Stimulated activated CD4-positive, alpha-beta T cell treated with anti-CD3 and anti-CD28 coated beads, Interleukin-1b, Interleukin-23, amount 100 ng/mL, for 4 hours (primary cell): Measurements from ENCODE around the gene ARID3C.

Source experiments
- DNase-seq, 2 donors: peaks; one replicate each; pipeline ENCODE4 v3.0.0-alpha.2; 2020; ENCODE audit warnings: low read depth in 2 of 2

The ARID3C gene

GRCh38 chr9:34594177-34594576 is 34.7 kb downstream of the ARID3C start:
- DNase-seq: no peak

- no peak for DNase-seq
Observed at GRCh38 chr9:34592895-34593601, 35.8 kb downstream of the ARID3C start.

GRCh38 chr9:34591917-34592866 is 36.7 kb downstream of the ARID3C start:
- no peak for DNase-seq

GRCh38 chr9:34591248-34591916 is 37.5 kb downstream of the ARID3C start:
- DNase-seq: peak; percentile 77 to 83

- no peak for DNase-seq
Observed at GRCh38 chr9:34590381-34591247, 38.3 kb downstream of the ARID3C start.

GRCh38 chr9:34589636-34590380 is 39.1 kb downstream of the ARID3C start, which contains the start of gene CNTFR:
Gene CNTFR (minus strand): TSS chr9:34589724. CDS start chr9:34568981, 20,743 bp downstream.
- no peak for DNase-seq

GRCh38 chr9:34588671-34589635 is 39.9 kb downstream of the ARID3C start:
- no peak for DNase-seq

GRCh38 chr9:34587271-34587670 is 41.6 kb downstream of the ARID3C start:
- no peak for DNase-seq

- DNase-seq: no peak
Observed at GRCh38 chr9:34585946-34586669, 42.8 kb downstream of the ARID3C start.

GRCh38 chr9:34584970-34585369 is 43.9 kb downstream of the ARID3C start:
- DNase-seq: no peak

- no peak for DNase-seq
Observed at GRCh38 chr9:34582787-34583186, 46.1 kb downstream of the ARID3C start.

- DNase-seq: no peak
Observed at GRCh38 chr9:34581318-34581717, 47.5 kb downstream of the ARID3C start.

GRCh38 chr9:34580358-34580757 is 48.5 kb downstream of the ARID3C start:
- DNase-seq: no peak

GRCh38 chr9:34579808-34580163 is 49.1 kb downstream of the ARID3C start:
- DNase-seq: no peak

- DNase-seq: no peak
Observed at GRCh38 chr9:34579104-34579807, 49.6 kb downstream of the ARID3C start.

GRCh38 chr9:34578241-34579103 is 50.4 kb downstream of the ARID3C start:
- DNase-seq: peak in 1 of 2 donors; percentile 4
